Left lung (tissue), 10 donors: ENCODE data around the gene AHNAK2. TPM values are rescaled to one million over a fixed set of nuclear protein-coding genes. Genes with fewer than 3 reads are reported as not detected.

Experiments
- ATAC-seq: fragments of 200-7000 bp; cut with Tn5 transposase; one replicate; pipeline ENCODE4 v1.9.1; 2020; ENCODE audit warnings: moderate library complexity
- DNase-seq, 4 donors: peaks; one replicate each; pipeline ENCODE4 v3.0.0-alpha.2; 2013 to 2020
- H3K27ac ChIP-seq, 2 donors: fragments of 200-600 bp; sonication (generic) in 1 of 2; one replicate each; pipeline versions ENCODE4 v1.5.0 to v1.8.0; 2020 to 2021
- H3K27me3 ChIP-seq, 2 donors: fragments of 200-600 bp; sonication (generic) in 1 of 2; one replicate each; pipeline versions ENCODE4 v1.5.0 to v1.8.0; 2020 to 2021
- H3K36me3 ChIP-seq, 2 donors: fragments of 200-600 bp; sonication (generic) in 1 of 2; one replicate each; pipeline versions ENCODE4 v1.5.0 to v1.8.0; 2020 to 2021
- H3K4me1 ChIP-seq, 2 donors: fragments of 200-600 bp; one replicate each; pipeline ENCODE4 v1.8.0; 2021
- H3K4me3 ChIP-seq, 2 donors: fragments of 200-600 bp; sonication (generic) in 1 of 2; one replicate each; pipeline versions ENCODE4 v1.5.0 to v1.8.0; 2020 to 2021; ENCODE audit warnings: mild to moderate bottlenecking in 1 of 2
- H3K9me3 ChIP-seq, 2 donors: fragments of 200-600 bp; sonication (generic) in 1 of 2; one replicate each; pipeline versions ENCODE4 v1.5.0 to v1.8.0; 2020 to 2021
- CTCF ChIP-seq, 2 donors: fragments of 200-600 bp; sonication (generic) in 1 of 2; IDR thresholded peaks; one replicate each; pipeline versions ENCODE4 v1.5.0 to v1.8.0; 2021; ENCODE audit warnings: antibody characterized with exemption in 2 of 2
- intact Hi-C, 2 donors: fragments of 100-400 bp; cut with DNase I; formaldehyde crosslinking; loops; one replicate each; pipeline versions ENCODE4 v1.11.2 to v1.14.2; 2022
- polyA plus RNA-seq, 6 donors: library from polyadenylated mRNA; unstranded; fragments of 120-200 nt; gene quantifications; one replicate each; pipeline ENCODE4 v1.2.1, GENCODE V29; 2013; ENCODE audit not compliant: insufficient read length in 6 of 6
- total RNA-seq, 2 donors: library from RNA; stranded (reverse); fragmentation: NEBNext Ultra II Directional; extraction: Animal tissue kit (Norgen Biotek cat#: 25700); gene quantifications; one replicate each; pipeline ENCODE4 v1.2.1, GENCODE V29; 2021
- donor health status: DM: no; HTN: yes; CAD: no.
- donor health status: DM: no; HTN: no; CAD: no.

Gene AHNAK2
- total and polyA plus RNA-seq, 8 donors, result 1.4 to 22.3 (median 2.5) TPM

- no peak for DNase-seq
- ATAC-seq, result no peak
- Histone ChIP-seq H3K27me3 (no peaks in the 10 kb centered on the region), H3K9me3 (no peaks in the 10 kb centered on the region), H3K36me3 (peaks cover 0 to 52% of the 10 kb centered on the region in 2 donors), H3K4me3 (no peak overlapping the region), H3K4me1 (no peaks in the 10 kb centered on the region), H3K27ac (no peak overlapping the region)
- TF ChIP-seq CTCF (IDR thresholded peaks at IDR 0.05), result no peak
- intact Hi-C loops, result no loop called here
Measured at GRCh38 chr14:105005929-105006830, 28.0 kb upstream of the AHNAK2 start.

GRCh38 chr14:105005329-105005928 lies 27.3 kb upstream of the AHNAK2 start:
- no peak for TF ChIP-seq CTCF (IDR thresholded peaks at IDR 0.05)
- intact Hi-C loops, result no loop called here
- no peaks in the 10 kb centered on the region for H3K9me3 ChIP-seq
- ATAC-seq, result no peak
- peaks cover 0 to 45% of the 10 kb centered on the region in 2 donors for H3K36me3 ChIP-seq
- H3K4me3 ChIP-seq, result no peak overlapping the region
- DNase-seq, result no peak
- H3K4me1 ChIP-seq, result no peaks in the 10 kb centered on the region
- no peak overlapping the region for H3K27ac ChIP-seq
- no peaks in the 10 kb centered on the region for H3K27me3 ChIP-seq

GRCh38 chr14:104999361-104999760 lies 21.2 kb upstream of the AHNAK2 start:
- Histone ChIP-seq H3K36me3 (peaks cover 0 to 10% of the 10 kb centered on the region in 2 donors), H3K27me3 (no peaks in the 10 kb centered on the region), H3K4me1 (no peaks in the 10 kb centered on the region), H3K27ac (no peak overlapping the region), H3K9me3 (no peaks in the 10 kb centered on the region), H3K4me3 (no peak overlapping the region)
- TF ChIP-seq CTCF (IDR thresholded peaks at IDR 0.05), result no peak
- DNase-seq (no peak), ATAC-seq (no peak)
- intact Hi-C loops, result no loop called here

- H3K27me3 ChIP-seq, result no peaks in the 10 kb centered on the region
- intact Hi-C loops, result no loop called here
- no peaks in the 10 kb centered on the region for H3K4me1 ChIP-seq
- no peak for TF ChIP-seq CTCF (IDR thresholded peaks at IDR 0.05)
- H3K36me3 ChIP-seq, result peaks cover 0 to 14% of the 10 kb centered on the region in 2 donors
- H3K9me3 ChIP-seq, result no peaks in the 10 kb centered on the region
- H3K4me3 ChIP-seq, result no peak overlapping the region
- DNase-seq (no peak), ATAC-seq (no peak)
- H3K27ac ChIP-seq, result no peak overlapping the region
Measured at GRCh38 chr14:104998801-104999200, 20.6 kb upstream of the AHNAK2 start.

- H3K4me3 ChIP-seq, result no peak overlapping the region
- H3K27ac ChIP-seq, result no peak overlapping the region
- no peak for ATAC-seq
- H3K27me3 ChIP-seq, result no peaks in the 10 kb centered on the region
- intact Hi-C loops, result no loop called here
- no peak for TF ChIP-seq CTCF (IDR thresholded peaks at IDR 0.05)
- no peak for DNase-seq
- H3K9me3 ChIP-seq, result no peaks in the 10 kb centered on the region
- peaks cover 0 to 31% of the 10 kb centered on the region in 2 donors for H3K36me3 ChIP-seq
- no peaks in the 10 kb centered on the region for H3K4me1 ChIP-seq
Measured at GRCh38 chr14:104996483-104996882, 18.3 kb upstream of the AHNAK2 start.
